ENCODE measurements around the gene ABHD15.

The ABHD15 gene

GRCh38 chr17:29594519-29595090 is 27.8 kb upstream of the ABHD15 start:
- DNase-seq (no peak), ATAC-seq (no peak)

DNA sequence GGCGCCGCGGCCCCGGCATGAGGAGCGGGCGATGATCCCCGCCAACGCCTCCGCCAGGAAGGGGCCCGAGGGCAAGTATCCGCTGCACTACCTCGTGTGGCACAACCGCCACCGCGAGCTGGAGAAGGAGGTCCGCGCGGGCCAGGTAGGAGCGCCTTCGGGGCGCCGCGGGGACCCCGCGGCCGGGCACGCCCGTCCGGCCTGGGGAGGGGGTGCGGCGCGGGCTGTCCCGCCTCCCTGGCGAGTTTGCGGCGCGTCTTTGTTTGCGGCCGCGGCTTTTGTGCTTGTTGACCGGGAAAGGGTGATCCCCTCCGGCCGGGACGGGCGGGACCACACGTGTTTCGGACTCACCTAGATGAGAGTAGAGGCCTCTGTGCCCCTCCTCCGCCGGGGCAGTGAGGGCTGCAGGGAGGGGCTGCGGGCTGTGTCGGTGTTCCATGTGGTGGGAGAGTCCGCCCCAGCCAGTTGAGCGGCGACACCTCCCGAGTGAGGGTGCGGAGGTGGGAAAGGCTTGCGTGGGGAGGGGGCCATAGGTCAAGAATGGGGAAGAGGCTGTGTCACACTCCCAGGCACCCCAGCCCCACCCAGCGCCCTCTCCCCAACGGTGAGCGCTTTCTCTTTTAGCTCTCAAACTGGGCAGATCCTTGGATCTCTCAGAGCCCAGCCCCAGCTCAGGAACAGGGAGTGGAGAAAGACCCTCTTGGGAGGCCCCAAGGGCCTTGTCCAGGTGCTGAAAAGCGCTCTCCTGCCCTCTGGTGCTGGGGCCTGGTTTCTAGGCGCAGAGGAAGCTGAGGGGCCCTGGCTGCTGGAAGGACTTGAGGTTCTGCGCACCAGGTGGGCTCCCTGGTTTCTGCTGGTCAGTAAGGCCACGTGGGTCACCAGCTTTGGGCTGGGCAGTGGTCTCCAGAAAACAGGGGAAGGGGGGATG is 27.0 kb upstream of the ABHD15 start:
- ATAC-seq (no peak), DNase-seq (peak; percentile 54)

- no peak for ATAC-seq
- peak; percentile 70 for DNase-seq
Measured at GRCh38 chr17:29592850-29593551, 26.2 kb upstream of the ABHD15 start, which contains the start of gene ANKRD13B. Gene ANKRD13B, plus strand, starts transcription at chr17:29593132. Its CDS starts 490 bp downstream, at chr17:29593622.

DNA sequence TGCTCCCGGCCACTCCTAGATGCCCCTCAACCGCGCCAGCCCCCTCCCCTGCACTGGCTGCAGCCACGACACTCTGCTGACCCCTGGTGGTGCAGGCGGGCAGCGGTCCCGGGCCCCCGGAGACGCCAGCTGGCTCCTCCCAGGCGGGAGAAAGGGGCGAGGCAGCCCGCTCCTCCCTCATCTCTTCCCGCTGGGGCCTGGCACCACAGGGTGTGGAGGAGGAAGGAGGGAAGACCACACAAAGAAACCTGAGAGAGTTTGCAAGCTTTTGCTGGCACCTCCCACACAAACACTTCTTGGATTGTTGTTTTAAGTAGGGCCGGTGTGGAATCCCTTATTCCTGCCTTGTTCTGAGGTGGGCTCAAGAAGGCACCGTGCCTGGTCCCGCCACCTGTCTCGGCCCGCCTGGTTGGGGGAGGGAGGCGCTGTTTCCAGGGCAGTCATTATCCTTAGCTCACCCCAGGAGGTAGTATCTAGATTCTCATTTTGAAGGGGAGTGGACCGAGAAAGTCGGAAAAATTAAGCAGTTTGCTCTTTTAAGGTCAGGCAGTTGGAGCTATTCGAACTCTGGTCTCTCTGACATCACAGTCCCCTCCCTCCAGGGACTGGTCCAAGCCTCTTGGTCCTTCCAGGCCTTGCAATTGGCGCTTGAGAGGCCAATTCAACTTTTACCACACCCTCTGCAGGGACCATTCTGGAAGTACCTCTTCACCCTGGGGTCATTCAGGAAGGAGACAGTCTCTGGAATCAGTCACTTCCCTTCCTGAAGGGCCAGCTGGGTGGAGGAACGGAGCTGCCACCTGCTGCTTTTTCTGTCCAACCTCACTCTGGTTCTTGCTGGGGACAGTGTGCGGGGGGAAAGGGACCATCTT is 25.1 kb upstream of the ABHD15 start:
- peak; percentile 48 for ATAC-seq
- DNase-seq = peak; percentile 95

GRCh38 chr17:29591146-29591736 is 24.4 kb upstream of the ABHD15 start:
- peak; percentile 63 for DNase-seq
- ATAC-seq = no peak

DNA sequence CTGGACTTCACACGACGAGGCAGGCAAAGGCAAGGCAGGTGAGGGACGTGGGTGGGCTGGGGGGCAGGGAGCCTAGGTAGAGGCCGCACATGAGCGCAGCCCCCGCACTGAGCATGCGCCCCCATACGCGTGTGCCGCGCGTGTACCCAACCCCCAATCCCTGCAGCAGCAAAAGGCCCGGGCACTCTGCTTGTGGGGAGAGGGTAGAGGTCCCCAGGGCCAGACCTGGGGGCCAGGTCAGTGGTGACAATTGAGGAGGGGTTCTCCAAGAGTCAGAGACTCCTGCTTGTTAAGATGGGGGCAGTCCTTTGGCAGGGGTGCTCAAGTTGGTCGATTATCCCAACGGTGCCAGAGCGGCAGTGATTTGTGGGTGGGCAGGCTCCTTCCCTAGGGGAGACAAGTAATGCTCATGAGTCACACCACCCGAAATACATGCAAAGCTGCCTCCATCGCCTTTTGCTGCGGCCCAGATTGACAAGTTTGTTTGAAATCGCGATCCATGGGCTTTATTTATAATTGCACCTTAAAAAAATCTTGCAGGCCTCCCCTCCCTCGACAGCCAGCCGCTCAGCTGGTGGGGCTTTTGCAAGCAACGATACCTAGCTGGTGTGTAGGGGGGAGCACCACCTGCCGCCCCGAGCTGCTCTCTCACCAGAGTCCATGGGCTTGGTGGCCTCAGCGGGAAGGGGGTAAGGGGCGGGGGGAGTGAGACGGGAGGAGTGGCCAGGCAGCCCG is 23.7 kb upstream of the ABHD15 start:
- DNase-seq = peak; percentile 51
- no peak for ATAC-seq

DNA sequence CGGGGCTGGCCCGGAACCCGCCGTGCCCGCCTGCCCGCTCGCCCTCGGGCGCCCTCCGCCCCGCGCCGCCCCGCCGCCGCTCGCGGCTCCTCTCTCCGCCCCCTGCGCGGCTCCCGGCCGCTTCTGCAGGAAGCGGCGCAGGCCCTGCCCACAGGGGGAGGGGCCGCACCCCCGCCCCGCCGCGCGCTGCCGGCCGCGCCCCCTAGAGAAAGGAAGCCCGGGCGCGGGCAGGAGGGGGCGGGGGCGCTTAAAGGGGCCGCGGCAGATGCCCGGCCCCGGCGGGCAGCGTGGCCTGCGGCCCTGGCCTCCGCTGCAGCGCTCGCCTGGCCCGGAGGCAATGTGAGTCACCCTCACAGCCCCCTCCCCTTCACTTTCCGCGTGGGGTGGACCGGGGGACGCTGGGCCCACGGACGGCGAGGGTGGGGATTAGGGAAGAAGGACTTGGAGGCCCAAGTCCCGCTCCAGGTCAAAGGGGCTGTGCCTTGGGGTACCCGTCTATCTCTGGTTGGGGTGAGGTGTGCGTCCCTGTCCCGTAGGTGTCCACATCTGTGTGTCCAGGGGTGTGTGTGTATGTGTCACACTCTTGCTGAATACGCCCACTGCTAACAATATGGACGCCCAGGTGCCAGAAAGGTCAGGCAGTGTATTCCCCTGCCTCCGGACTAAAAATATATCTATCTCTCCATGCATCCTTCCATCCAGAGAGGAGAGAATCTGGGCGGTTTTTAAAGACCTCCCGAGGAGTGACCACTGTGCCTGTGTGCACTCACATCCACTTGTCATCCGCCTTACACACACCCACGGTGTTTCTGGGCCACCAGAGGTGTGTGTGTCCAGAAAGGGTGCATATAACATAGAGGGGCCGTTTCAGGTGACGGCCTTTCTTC is 22.9 kb upstream of the ABHD15 start, which contains the start of gene GIT1:
GIT1 (minus strand) TSS at position 125 of the 887 bp plus-strand sequence. CDS start 270 bp downstream, outside the sequence.
- DNase-seq (peak; percentile 88), ATAC-seq (peak; percentile 69)

GRCh38 chr17:29588562-29589411 is 21.9 kb upstream of the ABHD15 start:
- ATAC-seq (peak; percentile 5), DNase-seq (peak; percentile 64)

- ATAC-seq = no peak
Measured at GRCh38 chr17:29588017-29588561, 21.3 kb upstream of the ABHD15 start.

DNA sequence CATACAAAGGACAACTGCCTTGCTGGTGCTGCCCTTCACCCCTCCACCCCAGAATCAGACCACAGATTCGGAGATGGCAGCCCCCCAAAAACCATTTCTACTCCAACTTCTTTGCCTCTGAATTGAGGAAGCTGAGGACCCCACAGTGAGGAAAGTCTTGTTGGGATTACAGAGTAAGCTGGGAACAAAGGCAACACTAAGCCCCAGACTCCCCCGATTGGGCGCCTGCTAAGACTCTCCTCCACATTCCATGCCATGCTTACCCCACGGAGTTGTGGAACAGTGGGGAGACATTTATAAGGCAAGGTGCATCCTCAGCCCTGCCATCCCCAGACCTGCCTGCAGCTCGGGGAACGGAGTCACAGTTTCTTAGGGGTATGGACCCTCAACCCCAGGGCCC is 20.8 kb upstream of the ABHD15 start:
- no peak for ATAC-seq
- no peak for DNase-seq

More at GRCh38 chr17:29588017-29588561, 21.3 kb upstream of the ABHD15 start:
- DNase-seq = no peak

GRCh38 chr17:29586676-29587469 is 20.0 kb upstream of the ABHD15 start:
- no peak for DNase-seq

GRCh38 chr17:29585080-29585751 is 18.4 kb upstream of the ABHD15 start:
- ATAC-seq = no peak
- peak; percentile 51 for DNase-seq

More at GRCh38 chr17:29586676-29587469, 20.0 kb upstream of the ABHD15 start:
- no peak for ATAC-seq

- no peak for DNase-seq
- ATAC-seq = no peak
Measured at GRCh38 chr17:29584452-29585079, 17.7 kb upstream of the ABHD15 start.

DNA sequence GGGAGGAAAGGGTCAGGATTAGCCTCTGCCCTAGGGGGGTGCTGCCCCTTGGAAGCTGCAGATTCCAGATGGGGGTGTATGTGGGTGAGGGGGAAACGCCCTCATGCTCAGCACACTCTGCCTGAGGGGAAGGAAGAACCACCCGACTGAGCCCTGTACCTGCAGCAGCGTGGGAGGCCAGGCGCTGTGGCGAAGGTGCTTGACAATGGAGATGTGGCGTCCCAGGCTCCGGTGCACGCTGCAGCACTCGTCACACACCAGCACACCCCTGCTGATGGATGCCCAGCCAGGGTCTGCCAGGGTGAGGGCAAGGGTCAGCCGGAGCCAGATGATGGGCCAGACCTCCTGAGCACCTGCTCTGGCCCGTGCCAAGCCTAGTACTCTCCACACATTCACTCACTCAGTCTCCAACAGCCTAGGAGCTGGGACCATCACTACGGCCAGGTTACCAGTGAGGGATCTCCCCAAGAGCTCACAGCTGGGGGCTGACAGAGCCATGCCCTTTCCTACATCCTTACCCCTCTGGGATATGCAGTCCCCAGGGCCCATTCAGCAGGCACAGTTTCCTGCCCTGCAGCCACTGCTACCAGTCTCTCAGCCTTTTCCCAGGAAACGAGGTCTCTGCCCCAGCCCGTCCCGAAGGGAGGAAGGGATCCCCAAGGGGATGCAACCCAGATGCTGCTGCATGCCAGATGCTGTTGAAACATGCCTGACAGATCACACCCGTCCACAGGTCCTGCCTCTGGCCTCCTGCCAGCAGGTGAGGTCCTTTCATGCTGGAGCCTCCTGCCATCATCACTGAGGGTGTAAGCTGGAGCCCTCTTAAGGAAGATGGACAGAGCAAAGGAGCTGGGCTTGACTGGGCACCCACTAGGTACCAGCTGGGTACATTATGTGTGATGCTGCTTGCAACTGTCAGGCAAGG is 16.7 kb upstream of the ABHD15 start:
- ATAC-seq = no peak
- DNase-seq = no peak

- no peak for ATAC-seq
Measured at GRCh38 chr17:29582772-29583171, 15.9 kb upstream of the ABHD15 start.

More at GRCh38 chr17:29582772-29583171, 15.9 kb upstream of the ABHD15 start:
- DNase-seq = no peak

Data from stimulated activated naive CD8-positive, alpha-beta T cell treated with anti-CD3 and anti-CD28 coated beads, Interleukin-15, Interleukin-2, amounts not matched to agents 100 U/mL and 50 U/mL, for 24 hours (primary cell).